GM12874 (cell line): Measurements from ENCODE around the gene EGR1.

Experiments used
- CTCF ChIP-seq: IDR thresholded peaks from 2 replicates; pipeline ENCODE4 v1.5.1; 2011; ENCODE audit warnings: low read depth, mild to moderate bottlenecking, control low read depth, low read length, moderate library complexity; ENCODE audit not compliant: insufficient read depth

Gene EGR1

GRCh38 chr5:138457531-138458275 is 7.6 kb upstream of the EGR1 start:
- no peak for TF ChIP-seq CTCF

- TF ChIP-seq CTCF, result no peak
Observed at GRCh38 chr5:138458384-138458783, 6.9 kb upstream of the EGR1 start.

GRCh38 chr5:138458856-138459255 is 6.4 kb upstream of the EGR1 start:
- TF ChIP-seq CTCF, result no peak

GRCh38 chr5:138459311-138459933 is 5.9 kb upstream of the EGR1 start:
- no peak for TF ChIP-seq CTCF

- no peak for TF ChIP-seq CTCF
Observed at GRCh38 chr5:138460032-138460693, 5.1 kb upstream of the EGR1 start.

GRCh38 chr5:138461343-138462125 is 3.7 kb upstream of the EGR1 start:
- no peak for TF ChIP-seq CTCF
